ENCODE data around the gene POPDC2. TPM values are rescaled to one million over a fixed set of nuclear protein-coding genes. Genes with fewer than 3 reads are reported as not detected.
A peak's percentile ranks its signal among the peaks of the same experiment; 100 is the strongest.

POPDC2 gene
- total RNA-seq, 2 experiments from 2014 or later = 1.3 to 2.1 TPM

DNA sequence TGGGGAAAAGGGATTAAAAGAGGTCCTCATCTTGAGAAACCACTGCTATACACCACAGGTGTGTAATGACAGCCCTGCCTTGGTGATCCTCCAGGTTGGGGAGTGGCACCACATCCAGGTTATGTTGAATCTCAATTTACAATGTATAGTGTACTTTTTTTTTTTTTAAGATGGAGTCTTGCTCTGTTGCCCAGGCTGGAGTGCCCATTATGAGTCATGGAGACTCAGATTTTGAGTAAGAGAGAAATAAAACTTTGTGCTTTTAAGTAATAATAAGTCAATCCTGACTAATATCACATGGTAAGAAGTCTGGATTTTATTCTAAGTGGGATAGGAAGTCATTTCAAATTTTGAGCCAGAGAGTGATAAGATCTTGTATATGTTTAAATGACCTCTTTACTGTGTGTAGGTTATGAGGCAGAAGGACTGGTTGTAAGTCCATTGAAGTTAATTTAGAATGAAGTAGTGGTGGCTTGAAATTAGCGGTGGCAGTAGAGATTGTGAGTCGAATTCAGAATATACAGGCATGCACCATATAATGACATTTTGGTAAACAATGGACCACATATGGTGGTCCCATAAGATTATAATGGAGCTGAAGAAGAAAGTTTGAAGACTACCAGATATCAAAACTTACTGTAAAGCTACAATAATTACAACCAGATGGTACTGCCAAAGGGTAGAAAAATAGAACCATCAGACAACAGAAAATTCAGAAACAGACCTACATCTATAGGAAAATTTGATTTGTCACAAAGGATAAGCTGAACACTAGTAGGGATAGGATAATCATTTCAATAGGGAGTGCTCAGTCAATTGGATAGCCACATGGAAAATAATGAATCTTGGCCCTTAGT, 20.7 kb downstream of the POPDC2 start:
- peaks cover 3% of the 10 kb centered on the region for H3K9me3 Mint-ChIP-seq
- CTCF ChIA-PET = interaction anchor here (1.0 kb wide), 1 partner anchor 10 kb away, joined by 4 read pairs; no protein-coding TSS in a partner anchor
- intact Hi-C loops (cut with micrococcal nuclease) = no loop called here
- H3K4me1 Mint-ChIP-seq (ENCODE audit: low read depth) = peaks cover 40% of the 10 kb centered on the region
- no peak for TF ChIP-seq CTCF (IDR thresholded peaks at IDR 0.05)
- DNase-seq (peak; percentile 28), ATAC-seq (no peak)
- H3K27ac Mint-ChIP-seq = peak overlapping the region; percentile 90
- POLR2A ChIA-PET = interaction anchor here (0.7 to 1.2 kb wide), 2 partner anchors 36 to 39 kb away, joined by 3 read pairs; no protein-coding TSS in a partner anchor
- no peaks in the 10 kb centered on the region for H3K27me3 Mint-ChIP-seq
- no peak overlapping the region for H3K4me3 Mint-ChIP-seq
- peaks cover 24% of the 10 kb centered on the region for H3K36me3 Mint-ChIP-seq (ENCODE audit: low read depth)

- peaks cover 31% of the 10 kb centered on the region for H3K4me1 Mint-ChIP-seq (ENCODE audit: low read depth)
- H3K27ac Mint-ChIP-seq = peak overlapping the region; percentile 90
- peaks cover 24% of the 10 kb centered on the region for H3K36me3 Mint-ChIP-seq (ENCODE audit: low read depth)
- ChIA-PET POLR2A (interaction anchor here (0.8 to 1.0 kb wide), 2 partner anchors 10 to 31 kb away, joined by 3 read pairs; no protein-coding TSS in a partner anchor), CTCF (no interaction called here)
- TF ChIP-seq CTCF (IDR thresholded peaks at IDR 0.05) = no peak
- H3K27me3 Mint-ChIP-seq = no peaks in the 10 kb centered on the region
- H3K4me3 Mint-ChIP-seq = no peak overlapping the region
- ATAC-seq (peak; percentile 32), DNase-seq (no peak)
- intact Hi-C loops (cut with micrococcal nuclease) = no loop called here
- H3K9me3 Mint-ChIP-seq = peaks cover 3% of the 10 kb centered on the region
Observed at GRCh38 chr3:119637679-119638477, 22.5 kb downstream of the POPDC2 start.

- ATAC-seq (no peak), DNase-seq (no peak)
- ChIA-PET POLR2A (no interaction called here), CTCF (no interaction called here)
- peaks cover 3% of the 10 kb centered on the region for H3K9me3 Mint-ChIP-seq
- no peak overlapping the region for H3K4me3 Mint-ChIP-seq
- no peak overlapping the region for H3K27ac Mint-ChIP-seq
- H3K27me3 Mint-ChIP-seq = no peaks in the 10 kb centered on the region
- TF ChIP-seq CTCF (IDR thresholded peaks at IDR 0.05) = no peak
- H3K36me3 Mint-ChIP-seq (ENCODE audit: low read depth) = peaks cover 20% of the 10 kb centered on the region
- H3K4me1 Mint-ChIP-seq (ENCODE audit: low read depth) = peaks cover 23% of the 10 kb centered on the region
- intact Hi-C loops (cut with micrococcal nuclease) = no loop called here
Observed at GRCh38 chr3:119636891-119637611, 23.3 kb downstream of the POPDC2 start.

GRCh38 chr3:119636249-119636648, 24.1 kb downstream of the POPDC2 start:
- ChIA-PET CTCF (interaction anchor here (1.7 kb wide), 1 partner anchor 35 kb away, joined by 6 read pairs; no protein-coding TSS in a partner anchor), POLR2A (no interaction called here)
- no peak overlapping the region for H3K4me3 Mint-ChIP-seq
- no peak overlapping the region for H3K27ac Mint-ChIP-seq
- DNase-seq = no peak
- TF ChIP-seq CTCF (IDR thresholded peaks at IDR 0.05) = no peak
- intact Hi-C loops (cut with micrococcal nuclease) = no loop called here
- H3K36me3 Mint-ChIP-seq (ENCODE audit: low read depth) = peaks cover 15% of the 10 kb centered on the region
- ATAC-seq = no peak
- no peaks in the 10 kb centered on the region for H3K27me3 Mint-ChIP-seq
- H3K4me1 Mint-ChIP-seq (ENCODE audit: low read depth) = peaks cover 23% of the 10 kb centered on the region
- H3K9me3 Mint-ChIP-seq = peaks cover 2% of the 10 kb centered on the region
